Mesodermal cell (in vitro differentiated cells): ENCODE measurements around the gene RASAL2.
A peak's percentile ranks its signal among the peaks of the same experiment; 100 is the strongest.
"Not testable (repeated sequence)": the region's sequence is repeated elsewhere in the genome, so short reads cannot be mapped to it uniquely, and the experiment has no call there.

Source experiments
- H3K27ac ChIP-seq: 2 replicates; pipeline ENCODE4 v1.7.0; 2013; ENCODE audit warnings: mild to moderate bottlenecking, low read depth, low read length, moderate library complexity; ENCODE audit not compliant: severe bottlenecking
- H3K36me3 ChIP-seq: 2 replicates; pipeline ENCODE4 v1.7.1; 2013; ENCODE audit warnings: mild to moderate bottlenecking, low read length, moderate library complexity; ENCODE audit not compliant: control insufficient read depth, insufficient read depth
- H3K4me1 ChIP-seq: one replicate; pipeline ENCODE4 v1.7.1; 2013; ENCODE audit warnings: mild to moderate bottlenecking, low read length; ENCODE audit not compliant: insufficient read depth, control insufficient read depth, poor library complexity, severe bottlenecking
- H3K4me3 ChIP-seq: 2 replicates; pipeline ENCODE4 v1.7.0; 2013; ENCODE audit warnings: low read length, control low read depth, mild to moderate bottlenecking; ENCODE audit not compliant: insufficient read depth, poor library complexity, severe bottlenecking; ENCODE audit errors: extremely low read depth
- H3K9me3 ChIP-seq: 2 replicates; pipeline ENCODE4 v1.7.1; 2013; ENCODE audit warnings: mild to moderate bottlenecking, low read length, moderate library complexity; ENCODE audit not compliant: control insufficient read depth
- WGBS, 2 experiments: methylation state at CpG; one replicate each; pipeline ENCODE4 v1.1.5; 2013; ENCODE audit warnings: missing lambda C conversion rate in 2 of 2; ENCODE audit not compliant: insufficient coverage in 2 of 2; 5-methylcytosine and 5-hydroxymethylcytosine counted together

The RASAL2 gene

GRCh38 chr1:178075333-178075732 is 18.6 kb upstream of the RASAL2 start:
- H3K36me3 ChIP-seq: no peaks in the 10 kb centered on the region
- H3K4me1 ChIP-seq: no peaks in the 10 kb centered on the region
- H3K4me3 ChIP-seq: no peak overlapping the region
- H3K9me3 ChIP-seq: no peaks in the 10 kb centered on the region
- H3K27ac ChIP-seq: no peak overlapping the region

- 80 to 83% methylated on average over 1 of the region's 2 CpGs for WGBS, 2 experiments
- Histone ChIP-seq H3K9me3 (no peaks in the 10 kb centered on the region), H3K4me3 (no peak overlapping the region)
Measured at GRCh38 chr1:178076607-178077006, 17.3 kb upstream of the RASAL2 start.

GRCh38 chr1:178077917-178078316 is 16.0 kb upstream of the RASAL2 start:
- H3K4me3 ChIP-seq: no peak overlapping the region
- no peaks in the 10 kb centered on the region for H3K4me1 ChIP-seq
- H3K27ac ChIP-seq: no peak overlapping the region
- H3K36me3 ChIP-seq: no peaks in the 10 kb centered on the region
- no peaks in the 10 kb centered on the region for H3K9me3 ChIP-seq

More at GRCh38 chr1:178076607-178077006, 17.3 kb upstream of the RASAL2 start:
- Histone ChIP-seq H3K36me3 (no peaks in the 10 kb centered on the region), H3K4me1 (no peaks in the 10 kb centered on the region), H3K27ac (no peak overlapping the region)

GRCh38 chr1:178086294-178086693 is 7.6 kb upstream of the RASAL2 start:
- H3K4me3 ChIP-seq: no peak overlapping the region
- no peaks in the 10 kb centered on the region for H3K36me3 ChIP-seq
- 83 to 93% methylated on average over 1 to 2 of the region's 3 CpGs for WGBS, 2 experiments
- no peak overlapping the region for H3K27ac ChIP-seq
- H3K9me3 ChIP-seq: no peaks in the 10 kb centered on the region
- no peaks in the 10 kb centered on the region for H3K4me1 ChIP-seq

- no peaks in the 10 kb centered on the region for H3K9me3 ChIP-seq
- 89 to 90% methylated on average over 3 of the region's 4 CpGs for WGBS, 2 experiments
- H3K4me3 ChIP-seq: no peak overlapping the region
- H3K4me1 ChIP-seq: peaks cover 2% of the 10 kb centered on the region
- no peaks in the 10 kb centered on the region for H3K36me3 ChIP-seq
- no peak overlapping the region for H3K27ac ChIP-seq
Measured at GRCh38 chr1:178086766-178087165, 7.1 kb upstream of the RASAL2 start.

GRCh38 chr1:178088651-178089050 is 5.3 kb upstream of the RASAL2 start:
- Histone ChIP-seq H3K27ac (no peak overlapping the region), H3K4me1 (peaks cover 15% of the 10 kb centered on the region), H3K36me3 (no peaks in the 10 kb centered on the region), H3K9me3 (no peaks in the 10 kb centered on the region), H3K4me3 (no peak overlapping the region)
- 75 to 87% methylated on average over 2 of the region's 2 CpGs for WGBS, 2 experiments

GRCh38 chr1:178091454-178091853 is 2.5 kb upstream of the RASAL2 start:
- Histone ChIP-seq H3K27ac (peak overlapping the region; percentile 90), H3K4me1 (peaks cover 20% of the 10 kb centered on the region)
- WGBS, 2 experiments: no CpG with 5 or more reads among the region's 4 CpGs
- not testable (repeated sequence) for H3K36me3 ChIP-seq, H3K9me3 ChIP-seq, H3K4me3 ChIP-seq

- H3K4me3 ChIP-seq: peak overlapping the region; percentile 85
- H3K4me1 ChIP-seq: peaks cover 23% of the 10 kb centered on the region
- H3K27ac ChIP-seq: peak overlapping the region; percentile 90
- 78 to 79% methylated on average over 2 of the region's 3 CpGs for WGBS, 2 experiments
- H3K9me3 ChIP-seq: no peaks in the 10 kb centered on the region
- H3K36me3 ChIP-seq: no peaks in the 10 kb centered on the region
Measured at GRCh38 chr1:178091986-178092745, 1.7 kb upstream of the RASAL2 start.

- WGBS, 2 experiments: 0% methylated on average over 2 to 4 of the region's 11 CpGs
- no peaks in the 10 kb centered on the region for H3K9me3 ChIP-seq
- no peaks in the 10 kb centered on the region for H3K36me3 ChIP-seq
- H3K4me1 ChIP-seq: peaks cover 31% of the 10 kb centered on the region
- peak overlapping the region; percentile 85 for H3K4me3 ChIP-seq
- H3K27ac ChIP-seq: peak overlapping the region; percentile 90
Measured at GRCh38 chr1:178092878-178093493, 918 bp upstream of the RASAL2 start.

- peaks cover 36% of the 10 kb centered on the region for H3K4me1 ChIP-seq
- no peaks in the 10 kb centered on the region for H3K9me3 ChIP-seq
- 1% methylated on average over 17 to 29 of the region's 42 CpGs for WGBS, 2 experiments
- peak overlapping the region; percentile 90 for H3K27ac ChIP-seq
- H3K4me3 ChIP-seq: peak overlapping the region; percentile 85
- H3K36me3 ChIP-seq: no peaks in the 10 kb centered on the region
Measured at GRCh38 chr1:178093494-178093950, 382 bp upstream of the RASAL2 start.
